HG02588 (cell line): Measurements from ENCODE around the gene FGF22.
"Not testable (repeated sequence)": the region's sequence is repeated elsewhere in the genome, so short reads cannot be mapped to it uniquely, and the experiment has no call there.

Experiments
- ATAC-seq: cut with Tn5 transposase; IDR thresholded peaks from one replicate; pipeline ENCODE4 v1.9.1; 2021; ENCODE audit warnings: mild to moderate bottlenecking, moderate library complexity; ENCODE audit not compliant: unreplicated experiment

Gene FGF22

DNA sequence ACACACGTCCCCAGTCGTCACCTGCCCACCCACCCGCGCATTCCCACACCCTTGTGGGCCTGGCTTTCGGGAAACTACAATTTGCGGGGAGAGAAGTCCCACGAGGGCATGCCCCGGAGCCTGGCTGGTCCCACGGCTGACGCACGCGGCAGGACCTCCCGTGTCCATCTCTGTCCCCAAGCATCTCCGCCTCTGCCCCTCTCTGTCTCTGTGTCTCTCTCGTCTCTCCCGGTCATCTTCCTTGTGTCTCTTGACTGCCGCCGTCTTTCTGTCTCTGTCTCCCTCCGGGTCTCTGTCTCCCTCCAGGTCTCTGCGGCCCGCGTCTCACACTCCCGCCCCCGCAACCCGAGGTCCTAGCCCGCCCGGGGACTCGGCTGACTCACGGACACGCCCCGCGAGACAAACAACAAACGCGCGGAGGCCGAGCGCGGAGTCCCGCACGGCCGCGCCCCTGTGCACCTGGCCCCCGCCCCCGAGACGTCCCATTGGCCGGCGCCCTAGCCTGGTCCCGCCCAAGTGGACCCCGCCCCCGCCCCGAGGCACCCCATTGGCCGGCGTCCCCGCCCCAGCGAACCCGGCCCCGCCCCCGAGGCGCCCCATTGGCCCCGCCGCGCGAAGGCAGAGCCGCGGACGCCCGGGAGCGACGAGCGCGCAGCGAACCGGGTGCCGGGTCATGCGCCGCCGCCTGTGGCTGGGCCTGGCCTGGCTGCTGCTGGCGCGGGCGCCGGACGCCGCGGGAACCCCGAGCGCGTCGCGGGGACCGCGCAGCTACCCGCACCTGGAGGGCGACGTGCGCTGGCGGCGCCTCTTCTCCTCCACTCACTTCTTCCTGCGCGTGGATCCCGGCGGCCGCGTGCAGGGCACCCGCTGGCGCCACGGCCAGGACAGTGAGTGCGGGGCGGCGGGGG lies at the start of gene FGF22:
TSS of gene FGF22 (plus strand) at position 627 of the 908 bp plus-strand sequence. CDS start at position 674, 47 bp downstream.
- ATAC-seq = peak; percentile 61

DNA sequence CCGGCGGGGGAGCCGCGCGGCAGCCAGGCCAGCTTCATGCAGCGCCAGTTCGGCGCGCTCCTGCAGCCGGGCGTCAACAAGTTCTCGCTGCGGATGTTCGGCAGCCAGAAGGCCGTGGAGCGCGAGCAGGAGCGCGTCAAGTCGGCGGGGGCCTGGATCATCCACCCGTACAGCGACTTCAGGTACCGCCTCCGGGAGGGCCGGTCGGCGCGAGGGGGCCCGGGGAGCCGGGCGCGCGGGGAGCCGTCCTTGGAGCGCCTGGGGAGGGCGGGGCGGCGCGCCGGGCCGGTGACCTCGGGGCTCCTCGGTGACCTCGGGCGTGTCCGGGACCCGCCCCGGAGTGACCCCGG lies 49.3 kb upstream of the FGF22 start:
- ATAC-seq = no peak

DNA sequence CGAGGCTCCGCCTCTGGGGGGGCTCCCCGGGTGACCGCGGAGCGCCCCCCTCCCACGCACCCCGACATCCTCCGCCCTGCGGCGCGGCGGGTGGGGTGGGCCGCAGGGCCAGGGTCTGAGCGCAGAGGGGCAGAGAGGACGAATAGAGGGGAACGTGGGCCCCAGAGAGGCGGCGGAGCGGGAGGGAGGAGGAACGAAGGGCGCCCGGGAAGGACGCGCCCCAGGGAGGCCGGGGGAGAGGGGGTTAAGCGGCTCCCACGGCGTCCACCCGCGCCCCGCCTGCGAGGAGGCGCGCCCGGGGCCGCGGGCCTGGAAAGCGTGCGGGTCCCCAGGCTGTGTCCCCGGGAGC lies 49.0 kb upstream of the FGF22 start:
- ATAC-seq = no peak

DNA sequence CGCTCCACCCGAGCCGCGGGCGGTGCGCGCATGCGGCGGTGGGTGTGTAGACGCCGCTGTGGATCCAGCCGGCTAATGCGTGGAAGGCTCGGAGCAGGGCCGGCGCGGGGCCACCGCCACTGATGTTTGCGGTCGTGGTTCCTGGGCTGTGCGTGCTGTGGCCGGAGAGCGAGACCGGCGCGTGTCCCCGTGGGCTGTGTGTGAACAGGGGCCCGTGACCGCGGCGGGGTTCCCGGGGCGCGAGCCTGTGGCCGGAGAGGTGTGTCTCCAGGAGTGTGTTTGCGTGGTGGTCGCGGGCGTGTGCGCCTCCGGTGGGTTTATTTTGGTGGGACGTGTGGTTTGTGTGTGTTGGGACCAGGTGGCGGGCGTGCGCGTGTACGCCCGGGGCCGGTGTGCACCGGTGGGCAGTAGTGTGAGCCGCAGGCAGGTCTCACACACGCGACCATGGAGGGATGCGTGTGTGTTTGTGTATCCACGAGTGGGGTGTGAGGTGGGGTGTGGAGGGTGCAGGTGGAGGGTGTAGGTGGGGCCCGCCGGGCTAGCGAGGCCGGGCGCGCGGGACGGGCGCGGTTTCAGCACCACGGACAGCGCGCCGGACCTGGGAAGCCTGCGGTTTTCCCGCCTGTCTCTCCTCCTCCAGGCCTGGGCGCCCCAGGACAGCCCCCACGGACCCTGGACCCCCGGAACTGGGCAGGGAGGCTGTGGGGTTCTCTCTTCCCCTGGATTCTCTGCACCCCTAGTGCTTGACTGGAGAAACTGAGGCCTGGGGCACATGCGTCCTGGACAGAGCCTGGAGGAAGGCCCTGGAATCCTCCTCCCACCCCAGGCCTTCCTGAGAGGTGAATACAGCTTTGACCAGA lies 48.4 kb upstream of the FGF22 start:
- ATAC-seq = no peak

DNA sequence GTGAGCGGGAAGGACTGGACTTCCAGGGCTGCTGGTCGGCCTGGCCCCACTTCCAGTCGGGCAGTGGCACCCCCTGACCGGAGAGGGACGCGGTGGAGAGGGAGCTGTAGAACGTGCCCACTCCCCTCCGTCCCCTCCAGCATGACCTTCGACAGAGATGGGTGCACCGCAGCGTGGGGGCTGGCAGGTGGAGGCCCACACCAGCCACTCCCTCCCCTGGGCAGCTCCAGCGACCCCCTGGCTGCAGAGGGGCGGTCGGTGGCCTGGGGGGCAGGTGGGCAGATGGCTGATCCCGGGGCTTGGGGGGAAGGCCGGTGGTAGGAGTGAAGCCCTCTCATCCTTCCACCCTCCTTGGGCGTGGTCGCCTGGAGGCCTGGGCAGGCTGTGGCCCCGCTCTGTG lies 47.6 kb upstream of the FGF22 start:
- no peak for ATAC-seq

DNA sequence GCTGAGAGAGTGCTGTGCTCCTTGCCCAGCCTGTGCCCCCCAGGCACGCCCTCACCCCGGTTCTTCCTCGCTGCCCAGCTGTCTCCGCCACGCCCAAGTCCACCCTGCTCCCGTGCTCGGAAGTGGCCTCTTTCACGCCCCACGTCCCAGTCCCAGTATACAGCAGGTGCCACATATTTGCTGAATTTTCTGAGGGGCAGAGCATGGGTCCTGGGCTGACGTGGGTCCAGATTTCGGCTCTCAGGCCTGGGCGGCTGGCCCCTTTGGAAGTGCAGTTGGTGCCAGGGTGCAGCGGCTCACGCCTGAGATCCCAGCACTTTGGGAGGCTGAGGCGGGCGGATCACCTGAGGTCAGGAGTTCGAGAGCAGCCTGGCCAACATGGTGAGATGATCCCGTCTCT lies 46.6 kb upstream of the FGF22 start:
- ATAC-seq = no peak

DNA sequence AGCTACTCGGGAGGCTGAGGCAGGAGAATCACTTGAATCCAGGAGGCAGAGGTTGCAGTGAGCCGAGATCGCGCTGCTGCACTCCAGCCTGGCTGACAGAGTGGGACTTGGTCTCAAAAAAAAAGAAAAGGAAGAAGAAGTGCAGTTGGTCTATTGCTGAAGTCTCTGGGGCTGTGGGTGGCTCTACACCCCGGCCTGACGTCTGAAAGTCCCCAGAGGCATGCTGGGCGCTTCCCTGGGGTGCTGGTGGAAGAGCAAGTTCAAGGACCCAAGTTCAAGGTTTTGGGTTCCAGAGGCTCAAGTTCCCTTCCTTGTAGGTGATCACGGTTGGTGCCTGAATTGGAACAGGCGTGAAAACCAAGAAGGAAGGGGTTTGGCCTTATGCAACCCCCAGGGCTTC lies 46.2 kb upstream of the FGF22 start:
- ATAC-seq = no peak

DNA sequence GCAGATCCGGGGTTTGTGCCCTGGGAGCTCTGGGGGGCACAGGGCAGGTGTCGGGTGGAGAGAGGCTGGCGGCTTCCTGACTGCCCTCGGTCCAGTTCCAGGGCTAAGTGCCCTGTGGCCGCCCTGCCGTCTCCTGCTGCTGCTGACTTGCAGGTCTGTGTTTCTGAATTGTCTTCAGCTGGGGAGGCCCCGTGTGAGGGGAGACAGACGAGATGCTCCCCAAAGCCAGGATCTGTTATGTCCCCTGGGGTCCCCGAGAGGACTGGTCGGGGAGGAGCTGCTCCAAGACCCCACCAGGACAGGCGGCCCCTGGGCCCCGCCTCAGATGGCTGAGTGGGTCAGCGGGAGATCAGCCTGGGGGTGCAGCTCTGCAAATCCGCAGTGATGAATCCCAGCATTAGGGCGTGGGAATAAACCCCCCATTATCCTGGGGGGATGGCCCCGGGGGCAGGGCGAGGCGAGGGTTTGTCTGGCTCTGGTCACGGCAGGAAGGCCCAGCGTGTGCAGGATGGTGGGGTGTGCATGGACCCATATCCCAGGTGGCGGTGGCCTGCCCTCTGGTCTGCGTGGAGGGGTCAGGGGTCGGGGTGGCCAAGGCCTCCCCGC lies 45.3 kb upstream of the FGF22 start:
- ATAC-seq = no peak

DNA sequence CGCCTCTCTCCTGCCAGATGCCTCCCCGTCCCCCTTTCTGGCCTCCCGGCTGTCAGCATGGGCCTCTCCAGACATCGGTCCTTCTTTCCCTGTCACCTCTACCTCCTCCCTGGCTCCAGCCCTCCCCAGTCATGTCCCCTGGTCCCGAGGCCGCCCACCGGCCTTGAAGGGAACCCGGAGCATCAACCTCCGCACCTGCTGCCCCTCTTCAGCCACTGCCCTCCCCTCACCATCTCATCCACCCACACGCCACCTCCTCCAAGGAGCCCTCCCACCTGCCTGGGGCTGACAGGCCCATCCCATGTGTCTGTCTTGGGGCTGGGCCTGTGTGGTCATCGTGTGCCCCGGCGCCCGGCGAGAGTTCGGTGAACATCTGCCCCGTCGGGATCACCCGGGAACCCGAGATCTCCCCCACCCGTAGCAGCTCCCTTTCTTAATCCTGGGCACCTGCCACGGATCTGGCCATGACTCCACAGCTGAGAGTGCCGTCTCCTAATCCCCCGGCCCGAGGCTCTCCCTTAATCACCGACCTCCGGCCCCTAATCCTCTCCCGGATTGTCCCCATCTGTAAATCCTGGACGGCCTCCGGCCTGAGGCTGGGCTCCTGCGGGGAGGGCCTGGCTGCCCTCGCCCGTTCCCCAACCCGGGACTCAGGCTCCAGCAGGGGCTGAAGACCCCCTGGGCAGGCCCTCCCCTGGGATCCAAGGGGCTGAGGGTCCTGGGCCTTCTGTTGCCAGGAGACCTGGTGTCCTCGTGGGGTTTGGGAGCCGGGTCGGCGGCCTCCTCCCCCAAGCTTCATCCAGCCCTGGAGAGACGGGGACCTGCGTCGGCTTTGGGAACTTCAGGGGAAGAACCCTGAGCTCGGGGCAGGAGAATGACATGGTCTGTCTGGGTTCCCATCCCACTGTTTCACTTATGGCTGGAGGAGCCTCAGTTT lies 44.1 kb upstream of the FGF22 start:
- ATAC-seq = no peak

DNA sequence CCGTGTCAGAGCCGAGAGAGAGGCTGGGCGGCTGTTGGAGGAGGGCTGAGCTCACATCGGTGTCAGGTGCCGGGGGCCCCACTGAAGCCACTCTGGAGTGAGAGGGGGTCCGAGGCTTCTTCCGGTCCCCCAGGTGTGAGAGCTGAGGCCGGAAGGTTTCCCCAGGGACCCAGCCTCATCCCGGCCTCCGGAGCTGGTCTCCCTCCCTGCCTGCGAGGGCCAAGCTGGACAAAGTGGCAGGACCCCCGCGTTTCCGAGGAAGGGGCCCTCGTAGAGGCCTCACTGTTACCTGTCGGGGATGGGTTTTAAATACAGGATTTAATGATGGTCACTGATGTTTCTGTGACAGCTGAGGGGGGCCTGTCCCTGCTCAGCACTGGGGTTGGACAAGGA lies 43.4 kb upstream of the FGF22 start:
- no peak for ATAC-seq

DNA sequence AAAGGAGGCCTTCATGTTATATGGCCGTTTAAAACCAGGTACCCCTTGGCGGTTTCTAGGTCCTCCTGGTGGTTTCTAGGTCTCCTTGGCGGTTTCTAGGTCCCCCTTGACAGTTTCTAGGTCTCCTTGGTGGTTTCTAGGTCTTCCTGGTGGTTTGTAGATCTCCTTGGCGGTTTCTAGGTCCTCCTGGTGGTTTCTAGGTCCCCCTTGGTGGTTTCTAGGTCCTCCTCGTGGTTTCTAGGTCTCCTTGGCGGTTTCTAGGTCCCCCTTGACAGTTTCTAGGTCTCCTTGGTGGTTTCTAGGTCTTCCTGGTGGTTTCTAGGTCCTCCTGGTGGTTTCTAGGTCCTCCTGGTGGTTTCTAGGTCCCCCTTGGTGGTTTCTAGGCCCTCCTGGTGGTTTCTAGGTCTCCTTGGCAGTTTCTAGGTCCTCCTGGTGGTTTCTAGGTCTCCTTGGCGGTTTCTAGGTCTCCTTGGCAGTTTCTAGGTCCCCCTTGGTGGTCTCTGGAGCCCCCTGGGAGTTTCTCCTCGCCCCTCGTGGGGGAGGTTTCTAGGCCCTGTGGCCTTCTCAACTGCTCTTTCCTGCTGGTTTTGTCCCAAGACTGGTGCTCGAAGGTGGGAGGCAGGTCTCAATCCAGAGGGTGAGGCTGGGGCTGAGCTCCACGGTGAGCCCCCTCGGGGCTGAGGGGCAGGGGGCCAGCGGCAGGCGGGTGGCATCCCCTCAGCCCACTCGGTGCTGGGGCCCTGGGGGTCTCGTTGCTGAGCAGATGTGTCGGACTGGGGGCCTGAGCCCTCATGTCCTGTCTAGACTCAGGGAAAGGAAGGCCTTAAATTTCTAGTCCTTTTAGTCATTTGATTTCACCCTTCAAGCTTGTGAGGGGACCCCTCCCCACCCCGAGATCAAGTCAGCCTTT lies 42.0 kb upstream of the FGF22 start:
- ATAC-seq = no peak

DNA sequence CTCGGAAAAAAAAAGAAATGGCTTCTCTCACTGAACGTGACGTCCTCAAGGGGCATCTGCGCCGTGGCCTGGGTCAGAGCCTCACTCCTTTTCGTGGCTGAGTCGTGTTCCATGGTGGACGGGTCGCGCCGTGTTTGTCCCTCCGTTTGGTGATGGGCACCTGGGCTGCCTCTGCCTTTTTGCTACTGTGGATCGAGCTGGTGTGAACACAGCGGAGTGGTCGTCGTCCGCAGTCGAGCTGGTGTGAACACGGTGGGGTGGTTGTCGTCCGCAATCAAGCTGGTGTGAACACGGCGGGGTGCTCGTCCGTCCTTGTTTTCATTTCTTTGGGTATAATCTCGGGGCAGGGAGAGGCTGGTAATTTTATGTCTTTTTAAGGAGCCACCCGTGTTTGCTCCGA lies 38.4 kb upstream of the FGF22 start:
- no peak for ATAC-seq

DNA sequence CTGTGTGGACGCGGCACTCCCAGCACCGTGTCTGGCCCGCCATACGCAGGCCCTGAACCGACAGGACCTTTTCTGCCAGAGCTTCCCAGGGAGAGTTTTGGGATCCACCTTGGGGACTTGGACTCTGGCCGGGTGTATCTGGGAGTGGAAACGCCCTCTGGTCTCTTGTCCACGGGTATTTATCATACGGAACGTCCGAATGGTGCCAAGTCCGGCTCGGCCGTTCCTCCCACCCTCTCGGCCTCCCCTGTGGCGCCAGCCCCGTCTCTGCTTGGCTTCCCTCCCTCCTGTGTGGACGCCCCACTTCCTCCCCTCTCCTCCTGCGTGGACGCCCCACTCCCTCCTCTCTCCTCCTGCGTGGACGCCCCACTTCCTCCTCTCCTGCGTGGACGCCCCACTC lies 37.9 kb upstream of the FGF22 start:
- ATAC-seq = no peak

DNA sequence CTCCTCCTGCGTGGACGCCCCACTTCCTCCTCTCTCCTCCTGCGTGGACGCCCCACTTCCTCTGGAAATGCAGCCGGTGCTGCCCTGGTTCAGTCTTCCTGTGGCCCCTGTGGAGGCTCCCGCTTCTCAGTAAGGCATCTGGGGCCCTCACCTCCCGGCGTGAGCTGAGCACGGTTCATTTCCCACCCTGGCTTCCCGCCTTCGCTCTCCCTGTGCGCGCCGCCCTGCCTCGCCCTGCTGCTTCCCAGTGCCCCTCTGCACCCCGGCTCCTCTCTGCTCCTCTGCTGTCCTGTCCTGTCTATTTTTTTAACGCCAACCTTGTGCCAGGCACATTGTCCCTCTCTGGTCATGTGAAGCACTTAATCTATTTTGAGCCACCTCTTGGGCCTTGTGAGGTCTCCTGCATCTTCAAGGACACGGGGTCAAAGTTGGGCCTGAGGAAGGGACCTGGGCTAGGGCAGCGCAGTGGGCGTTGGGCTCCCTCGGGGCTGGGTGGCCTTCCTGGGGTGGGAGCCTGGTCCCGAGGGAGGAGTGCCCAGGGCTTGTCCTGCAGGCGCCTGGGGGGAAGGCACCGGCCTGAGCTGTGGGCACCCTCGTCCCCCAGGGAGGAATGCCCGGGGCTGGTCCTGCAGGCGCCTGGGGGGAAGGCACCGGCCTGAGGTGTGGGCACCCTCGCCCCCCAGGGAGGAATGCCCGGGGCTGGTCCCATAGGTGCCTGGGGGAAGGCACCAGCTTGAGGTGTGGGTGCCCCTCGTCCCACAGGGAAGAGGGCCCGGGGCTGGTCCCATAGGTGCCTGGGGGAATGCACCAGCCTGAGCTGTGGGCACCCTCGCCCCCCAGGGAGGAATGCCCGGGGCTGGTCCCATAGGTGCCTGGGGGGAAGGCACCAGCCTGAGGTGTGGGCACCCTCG lies 37.0 kb upstream of the FGF22 start:
- ATAC-seq = no peak

DNA sequence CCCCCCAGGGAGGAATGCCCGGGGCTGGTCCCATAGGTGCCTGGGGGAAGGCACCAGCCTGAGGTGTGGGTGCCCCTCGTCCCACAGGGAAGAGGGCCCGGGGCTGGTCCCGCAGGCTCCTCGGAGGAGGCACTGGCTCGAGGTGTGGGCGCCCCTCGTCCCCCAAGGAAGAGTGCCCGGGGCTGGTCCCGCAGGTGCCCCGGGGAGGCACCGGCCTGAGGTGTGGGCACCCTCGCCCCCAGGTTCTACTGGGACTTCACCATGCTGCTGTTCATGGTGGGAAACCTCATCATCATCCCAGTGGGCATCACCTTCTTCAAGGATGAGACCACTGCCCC lies 36.4 kb upstream of the FGF22 start:
- ATAC-seq = not testable (repeated sequence)

DNA sequence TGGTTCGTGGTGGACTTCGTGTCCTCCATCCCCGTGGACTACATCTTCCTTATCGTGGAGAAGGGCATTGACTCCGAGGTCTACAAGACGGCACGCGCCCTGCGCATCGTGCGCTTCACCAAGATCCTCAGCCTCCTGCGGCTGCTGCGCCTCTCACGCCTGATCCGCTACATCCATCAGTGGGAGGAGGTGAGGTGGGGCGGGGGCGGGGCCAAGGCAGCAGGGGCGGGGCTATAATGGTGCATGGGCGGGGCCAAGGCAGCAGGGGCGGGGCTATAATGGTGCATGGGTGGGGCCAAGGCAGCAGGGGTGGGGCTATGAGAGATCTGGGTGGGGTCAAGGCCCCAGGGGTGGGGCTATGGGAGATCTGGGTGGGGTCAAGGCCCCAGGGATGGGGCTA lies 35.9 kb upstream of the FGF22 start:
- ATAC-seq = not testable (repeated sequence)

DNA sequence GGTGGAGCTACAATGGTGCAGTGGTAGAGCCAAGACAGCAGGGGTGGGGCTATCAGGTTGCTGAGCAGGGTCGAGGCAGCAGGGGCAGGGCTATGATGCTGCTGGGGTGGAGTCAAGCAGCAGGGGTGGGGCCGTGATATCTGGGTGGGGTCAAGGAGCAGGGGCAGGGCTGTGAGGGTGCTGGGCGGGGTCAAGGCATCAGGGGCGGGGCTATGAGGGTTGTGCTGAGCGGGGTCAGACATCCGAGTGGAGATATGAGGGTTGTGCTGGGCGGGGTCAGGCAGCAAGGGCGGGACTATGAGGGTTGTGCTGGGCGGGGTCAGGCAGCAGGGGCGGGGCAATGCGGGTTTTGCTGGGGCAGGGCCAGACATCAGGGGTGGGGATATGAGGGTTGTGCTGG lies 35.3 kb upstream of the FGF22 start:
- ATAC-seq = no peak

DNA sequence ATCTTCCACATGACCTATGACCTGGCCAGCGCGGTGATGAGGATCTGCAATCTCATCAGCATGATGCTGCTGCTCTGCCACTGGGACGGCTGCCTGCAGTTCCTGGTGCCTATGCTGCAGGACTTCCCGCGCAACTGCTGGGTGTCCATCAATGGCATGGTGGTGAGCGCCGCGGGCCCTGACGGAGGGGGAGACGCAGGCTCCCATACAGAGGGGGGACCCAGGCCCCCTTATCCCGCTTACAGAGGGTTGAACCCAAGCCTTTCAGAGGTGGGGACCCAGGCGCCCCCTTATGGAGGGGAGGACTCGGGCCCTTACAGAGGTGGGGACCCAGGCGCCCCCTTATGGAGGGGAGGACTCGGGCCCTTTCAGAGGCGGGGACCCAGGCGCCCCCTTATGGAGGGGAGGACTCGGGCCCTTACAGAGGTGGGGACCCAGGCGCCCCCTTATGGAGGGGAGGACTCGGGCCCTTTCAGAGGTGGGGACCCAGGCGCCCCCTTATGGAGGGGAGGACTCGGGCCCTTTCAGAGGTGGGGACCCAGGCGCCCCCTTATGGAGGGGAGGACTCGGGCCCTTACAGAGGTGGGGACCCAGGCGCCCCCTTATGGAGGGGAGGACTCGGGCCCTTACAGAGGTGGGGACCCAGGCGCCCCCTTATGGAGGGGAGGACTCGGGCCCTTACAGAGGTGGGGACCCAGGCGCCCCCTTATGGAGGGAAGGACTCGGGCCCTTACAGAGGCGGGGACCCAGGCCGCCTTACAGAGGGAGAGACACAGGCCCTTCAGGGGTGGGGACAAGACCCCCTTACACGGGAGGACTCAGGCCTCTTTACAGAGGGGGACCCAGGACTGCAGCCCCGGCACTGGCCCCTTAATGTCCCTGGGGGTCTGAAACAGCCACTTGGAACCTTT lies 34.4 kb upstream of the FGF22 start:
- ATAC-seq = not testable (repeated sequence)
